HCT116 (cell line): Measurements from ENCODE around the gene B4GALNT4. TPM values are rescaled to one million over a fixed set of nuclear protein-coding genes. Genes with fewer than 3 reads are reported as not detected.

ENCODE experiments used
- ATAC-seq: fragments of 200-7000 bp; cut with Tn5 transposase; 2 replicates; pipeline ENCODE4 v1.9.1; 2020; ENCODE audit warnings: mild to moderate bottlenecking, moderate library complexity
- BruUV-seq: library from RNA; stranded (reverse); fragments of 400-500 nt; replicated peaks from 2 replicates; lab custom pipeline; 2021; lab: Mats Ljungman, UMichigan
- CTCF ChIA-PET: fragments of 300-600 bp; sonication (Branson Sonifier 250); formaldehyde crosslinking; loops from one replicate; lab custom pipeline; 2021; ENCODE audit warnings: antibody characterized with exemption; lab: Charles Lee
- POLR2A ChIA-PET: fragments of 300-600, 350-600 bp; sonication (Branson Sonifier 250); formaldehyde crosslinking; loops from one replicate; lab custom pipeline; 2021; ENCODE audit warnings: antibody characterized with exemption; lab: Charles Lee
- RAD21 ChIA-PET, 2 experiments: fragments of 300-600 bp; sonication (Branson Sonifier 250); formaldehyde crosslinking; loops; one replicate each; lab custom pipeline; 2023; ENCODE audit warnings: low total read pairs in 2 of 2; ENCODE audit not compliant: uncharacterized antibody in 2 of 2, unreplicated experiment in 2 of 2, low non-redundant PET in 1 of 2; lab: Charles Lee
- DNase-seq: peaks from one replicate; pipeline ENCODE4 v3.0.0-alpha.2; 2010; ENCODE audit warnings: low read depth, low spot score
- H2AFZ ChIP-seq: fragments of 200-600 bp; shearing (Covaris generic), sonication (generic); 2 replicates; pipeline ENCODE4 v1.6.1; 2017; ENCODE audit warnings: low read depth, mixed run types, mixed read lengths, antibody characterized with exemption, low read length; ENCODE audit not compliant: poor library complexity, severe bottlenecking
- H3K27ac ChIP-seq: 2 replicates; pipeline ENCODE4 v1.5.1; 2012; ENCODE audit warnings: low read depth, low read length
- H3K27me3 ChIP-seq: fragments of 200-600 bp; sonication (generic); 2 replicates; pipeline ENCODE4 v1.6.1; 2016; ENCODE audit warnings: mixed run types, low read length, mixed read lengths; ENCODE audit not compliant: insufficient read depth
- H3K36me3 ChIP-seq, 2 experiments: fragments of 200-500 bp in 1 of 2; fragments of 200-600 bp in 1 of 2; sonication (Bioruptor generic) in 1 of 2; sonication (generic) in 1 of 2; 2 replicates each; pipeline versions ENCODE4 v1.5.1 to v1.6.1; 2014 to 2016; ENCODE audit warnings: low read length in 2 of 2, inconsistent platforms in 1 of 2, mixed read lengths in 1 of 2, mixed run types in 1 of 2; ENCODE audit not compliant: insufficient read depth in 2 of 2, control insufficient read depth in 1 of 2
- H3K4me1 ChIP-seq, 2 experiments: fragments of 200-600 bp in 1 of 2; sonication (generic) in 1 of 2; 2 replicates each; pipeline versions ENCODE4 v1.5.1 to v1.6.1; 2012 to 2017; ENCODE audit warnings: low read length in 2 of 2, inconsistent platforms in 1 of 2, mild to moderate bottlenecking in 1 of 2, mixed read lengths in 1 of 2, mixed run types in 1 of 2, moderate library complexity in 1 of 2; ENCODE audit not compliant: insufficient read depth in 2 of 2, control insufficient read depth in 1 of 2
- H3K4me2 ChIP-seq: fragments of 200-600 bp; sonication (generic); 2 replicates; pipeline ENCODE4 v1.6.1; 2017; ENCODE audit warnings: mixed run types, low read length, mixed read lengths
- H3K4me3 ChIP-seq, 2 experiments: fragments of 200-600 bp in 1 of 2; sonication (generic) in 1 of 2; replicated peaks in 1 of 2; 2 replicates each; pipeline ENCODE4 v1.5.1; 2011 to 2016; ENCODE audit warnings: low read length in 2 of 2, control low read depth in 1 of 2, low read depth in 1 of 2, mild to moderate bottlenecking in 1 of 2, mixed read lengths in 1 of 2, mixed run types in 1 of 2
- H3K79me2 ChIP-seq: fragments of 200-600 bp; sonication (generic); 2 replicates; pipeline ENCODE4 v1.6.1; 2017; ENCODE audit warnings: mild to moderate bottlenecking, mixed run types, low read length, moderate library complexity, mixed read lengths; ENCODE audit not compliant: insufficient read depth
- H3K9ac ChIP-seq: fragments of 200-600 bp; sonication (generic); 2 replicates; pipeline ENCODE4 v1.6.1; 2016; ENCODE audit warnings: low read length, mixed read lengths
- H3K9me2 ChIP-seq: fragments of 200-600 bp; sonication (generic), shearing (Covaris generic); 2 replicates; pipeline ENCODE4 v1.6.1; 2017; ENCODE audit warnings: mixed run types, mild to moderate bottlenecking, moderate library complexity; ENCODE audit not compliant: insufficient read depth
- H3K9me3 ChIP-seq, 2 experiments: fragments of 200-500 bp in 1 of 2; fragments of 200-600 bp in 1 of 2; sonication (Bioruptor generic) in 1 of 2; sonication (generic) in 1 of 2; 2 replicates each; pipeline ENCODE4 v1.6.1; 2014 to 2017; ENCODE audit warnings: low read length in 2 of 2, mixed read lengths in 2 of 2, inconsistent platforms in 1 of 2, low read depth in 1 of 2, mild to moderate bottlenecking in 1 of 2, mixed run types in 1 of 2, moderate library complexity in 1 of 2; ENCODE audit not compliant: control insufficient read depth in 1 of 2, insufficient read depth in 1 of 2
- H4K20me1 ChIP-seq: fragments of 200-600 bp; sonication (generic), shearing (Covaris generic); 2 replicates; pipeline ENCODE4 v1.6.1; 2017; ENCODE audit warnings: mixed run types, mild to moderate bottlenecking, moderate library complexity; ENCODE audit not compliant: insufficient read depth
- ATF3 ChIP-seq: IDR thresholded peaks from 2 replicates; pipeline ENCODE4 v1.6.1; 2012
- EGR1 ChIP-seq: IDR thresholded peaks from 2 replicates; pipeline ENCODE4 v1.6.1; 2012; ENCODE audit warnings: low read depth
- EZH2phosphoT487 ChIP-seq: fragments of 200-600 bp; IDR thresholded peaks from 2 replicates; pipeline ENCODE4 v1.6.1; 2018; ENCODE audit warnings: antibody characterized with exemption, borderline replicate concordance
- RAD21 ChIP-seq: IDR thresholded peaks from 2 replicates; pipeline ENCODE4 v1.6.1; 2012; ENCODE audit warnings: low read depth, mild to moderate bottlenecking
- SIN3A ChIP-seq: IDR thresholded peaks from 2 replicates; pipeline ENCODE4 v1.6.1; 2012; ENCODE audit warnings: low read depth
- TCF7L2 ChIP-seq: IDR thresholded peaks from 2 replicates; pipeline ENCODE4 v1.7.0; 2011; ENCODE audit warnings: borderline replicate concordance, inconsistent platforms; ENCODE audit not compliant: insufficient read depth, insufficient read length; ENCODE audit errors: extremely low read depth
- intact Hi-C: fragments of 100-400 bp; cut with micrococcal nuclease; formaldehyde crosslinking; loops from 2 replicates; pipeline ENCODE4 v1.10.0; 2022
- total RNA-seq: library from RNA; stranded (reverse); gene quantifications from one replicate; pipeline ENCODE4 v1.2.1, GENCODE V29; 2021; ENCODE audit not compliant: unreplicated experiment

B4GALNT4 gene
- total RNA-seq, 1 experiment from 2014 or later: 54.3 TPM

- H3K27me3 ChIP-seq: no peaks in the 10 kb centered on the region
- H3K36me3 ChIP-seq: peaks cover 0 to 5% of the 10 kb centered on the region in 2 experiments; a peak in 1 of 4 replicates
- H3K4me1 ChIP-seq: peaks cover 30 to 49% of the 10 kb centered on the region in 2 experiments
- intact Hi-C loops: loop anchor here (10.0 kb wide), 1 partner anchor 87 kb away; the partner anchor contains the start of gene IFITM2
- no TSS peak for BruUV-seq
- H3K9me2 ChIP-seq: no peaks in the 10 kb centered on the region
- H2AFZ ChIP-seq: no peak overlapping the region
- DNase-seq (no peak), ATAC-seq (no peak)
- H3K4me2 ChIP-seq: no peak overlapping the region
- POLR2A ChIA-PET: no interaction called here
- H3K27ac ChIP-seq: peak overlapping the region; percentile 40; the same call in 1 of the 2 replicates
- no peaks in the 10 kb centered on the region; a peak in 1 of 4 replicates for H3K9me3 ChIP-seq
- H3K9ac ChIP-seq: no peak overlapping the region
- no peak for TF ChIP-seq ATF3
- TF ChIP-seq EZH2phosphoT487: no peak
- TF ChIP-seq RAD21: no peak
- no peak for TF ChIP-seq SIN3A
- no peak for TF ChIP-seq EGR1
- no peak for TF ChIP-seq TCF7L2
- peaks cover 25% of the 10 kb centered on the region for H3K79me2 ChIP-seq
- CTCF ChIA-PET: no interaction called here
- RAD21 ChIA-PET: interaction anchor here in 1 of 2 experiments (0.5 kb wide), 1 partner anchor 36 kb away, joined by 5 read pairs; no protein-coding TSS in a partner anchor
- H4K20me1 ChIP-seq: no peaks in the 10 kb centered on the region
- no peak overlapping the region for H3K4me3 ChIP-seq
Observed at GRCh38 chr11:391117-392017, 22.1 kb downstream of the B4GALNT4 start.
